Spleen (tissue), 11 donors: Measurements from ENCODE around the gene LMX1A. TPM values are rescaled to one million over a fixed set of nuclear protein-coding genes. Genes with fewer than 3 reads are reported as not detected.

Experiments
- DNase-seq: peaks from one replicate; pipeline ENCODE4 v3.0.0-alpha.2; 2020
- H3K27ac ChIP-seq, 8 donors: fragments of 200-600 bp; sonication (generic) in 7 of 8; 1 replicate in 4 of 8; 2 replicates in 4 of 8; pipeline versions ENCODE4 v1.5.0 to v1.8.0; 2016 to 2021; ENCODE audit warnings: inconsistent platforms in 4 of 8, mild to moderate bottlenecking in 4 of 8, moderate library complexity in 1 of 8
- H3K27me3 ChIP-seq, 7 donors: fragments of 200-600 bp; sonication (generic) in 6 of 7; replicated peaks in 1 of 7; 1 replicate in 4 of 7; 2 replicates in 3 of 7; pipeline versions ENCODE4 v1.5.0 to v1.8.0; 2016 to 2021; ENCODE audit warnings: inconsistent platforms in 3 of 7, mild to moderate bottlenecking in 1 of 7
- H3K36me3 ChIP-seq, 6 donors: fragments of 200-600 bp; sonication (generic) in 5 of 6; 1 replicate in 4 of 6; 2 replicates in 2 of 6; pipeline versions ENCODE4 v1.5.0 to v1.8.0; 2016 to 2021; ENCODE audit warnings: inconsistent platforms in 2 of 6
- H3K4me1 ChIP-seq, 6 donors: fragments of 200-600 bp; sonication (generic) in 5 of 6; 1 replicate in 3 of 6; 2 replicates in 3 of 6; pipeline versions ENCODE4 v1.5.0 to v1.8.0; 2016 to 2021; ENCODE audit warnings: inconsistent platforms in 3 of 6
- H3K4me3 ChIP-seq, 8 donors: fragments of 200-600 bp; sonication (generic) in 7 of 8; 1 replicate in 4 of 8; 2 replicates in 4 of 8; pipeline versions ENCODE4 v1.5.0 to v1.8.0; 2016 to 2021; ENCODE audit warnings: inconsistent platforms in 4 of 8, mild to moderate bottlenecking in 4 of 8, moderate library complexity in 2 of 8
- H3K9me3 ChIP-seq, 8 donors: fragments of 200-600 bp; sonication (generic) in 7 of 8; 1 replicate in 4 of 8; 2 replicates in 4 of 8; pipeline versions ENCODE4 v1.5.0 to v1.8.0; 2016 to 2021; ENCODE audit warnings: inconsistent platforms in 4 of 8
- CTCF ChIP-seq, 11 experiments: fragments of 200-600 bp in 7 of 11; fragments of 450-650 bp in 4 of 11; sonication (generic) in 4 of 11; IDR thresholded peaks in 8 of 11; conservative IDR thresholded peaks in 3 of 11; 1 replicate in 7 of 11; 2 replicates in 4 of 11; pipeline versions ENCODE4 v1.4.0 to v1.8.0; 2016 to 2021; ENCODE audit warnings: antibody characterized with exemption in 11 of 11, inconsistent platforms in 4 of 11, mild to moderate bottlenecking in 1 of 11
- POLR2A ChIP-seq, 3 donors: fragments of 450-650 bp; IDR thresholded peaks; one replicate each; pipeline ENCODE4 v1.5.1; 2017; ENCODE audit warnings: antibody characterized with exemption in 3 of 3, mild to moderate bottlenecking in 1 of 3
- POLR2AphosphoS5 ChIP-seq, 3 donors: sonication (generic); formaldehyde crosslinking; IDR thresholded peaks; one replicate each; pipeline ENCODE4 v1.5.1; 2017; ENCODE audit warnings: antibody characterized with exemption in 3 of 3
- WGBS, 5 donors: extraction: QIAGEN DNeasy Blood & Tissue Kit in 3 of 5; methylation state at CpG; one replicate each; pipeline versions ENCODE4 v1.1.5 to v1.1.7; 2013 to 2018; 5-methylcytosine and 5-hydroxymethylcytosine counted together
- intact Hi-C: fragments of 100-400 bp; cut with DNase I; formaldehyde crosslinking; loops from one replicate; pipeline ENCODE4 v1.15.0; 2023; ENCODE audit warnings: low total_unique reads
- polyA plus RNA-seq, 3 donors: library from polyadenylated mRNA; stranded (reverse); fragments of 200-250 nt; gene quantifications; one replicate each; pipeline ENCODE4 v1.2.1, GENCODE V29; 2013
- total RNA-seq, 7 donors: library from RNA; depleted of rRNA in 3 of 7; stranded (reverse); fragments of >200 nt in 3 of 7; fragmentation: NEBNext Ultra II Directional in 4 of 7; extraction: Animal tissue kit (Norgen Biotek cat#: 25700) in 4 of 7; gene quantifications; one replicate each; pipeline versions ENCODE4 v1.1.0 to v1.2.1, GENCODE V29; 2016 to 2021
- donor health status: healthy with polysubstance abuse.
- donor health status: DM: no; HTN: no; CAD: no; lungs with moderate emphysema.
- donor health status: DM: no; HTN: no; CAD: no.
- donor health status: Bipolar disorder and iron deficiency.
- donor health status: healthy.
- donor health status: DM: no; HTN: no; CAD: no.
- donor health status: DM: yes; HTN: yes; CAD: no.

The LMX1A gene
- total and polyA plus RNA-seq, 10 donors: not detected

GRCh38 chr1:165218731-165219130, 137.8 kb downstream of the LMX1A start:
- WGBS, 5 donors: 22 to 37% (median 33%) methylated on average over 6 of the region's 6 CpGs
- no peak for DNase-seq
- Histone ChIP-seq H3K9me3 (no peaks in the 10 kb centered on the region), H3K4me3 (no peak overlapping the region), H3K27me3 (peaks cover 0 to 14% (median 0%) of the 10 kb centered on the region in 7 donors), H3K36me3 (no peaks in the 10 kb centered on the region), H3K27ac (no peak overlapping the region), H3K4me1 (no peaks in the 10 kb centered on the region)
- intact Hi-C loops: no loop called here
- TF ChIP-seq CTCF (IDR thresholded peaks at IDR 0.05 in 8 of 11, conservative IDR thresholded peaks at IDR 0.05 in 3 of 11) (no peak), POLR2A (IDR thresholded peaks at IDR 0.05) (no peak), POLR2AphosphoS5 (IDR thresholded peaks at IDR 0.05) (no peak)

GRCh38 chr1:165217958-165218357, 138.6 kb downstream of the LMX1A start:
- no peak for DNase-seq
- intact Hi-C loops: no loop called here
- Histone ChIP-seq H3K27me3 (peaks cover 0 to 14% (median 0%) of the 10 kb centered on the region in 7 donors), H3K36me3 (no peaks in the 10 kb centered on the region), H3K9me3 (no peaks in the 10 kb centered on the region), H3K4me1 (no peaks in the 10 kb centered on the region), H3K27ac (no peak overlapping the region), H3K4me3 (no peak overlapping the region)
- TF ChIP-seq POLR2A (IDR thresholded peaks at IDR 0.05): no peak
- TF ChIP-seq CTCF (IDR thresholded peaks at IDR 0.05 in 8 of 11, conservative IDR thresholded peaks at IDR 0.05 in 3 of 11): no peak
- no peak for TF ChIP-seq POLR2AphosphoS5 (IDR thresholded peaks at IDR 0.05)
- 13 to 33% (median 17%) methylated on average over 1 of the region's 1 CpG for WGBS, 5 donors

GRCh38 chr1:165216254-165216653, 140.3 kb downstream of the LMX1A start:
- intact Hi-C loops: no loop called here
- TF ChIP-seq CTCF (IDR thresholded peaks at IDR 0.05 in 8 of 11, conservative IDR thresholded peaks at IDR 0.05 in 3 of 11) (no peak), POLR2AphosphoS5 (IDR thresholded peaks at IDR 0.05) (no peak)
- H3K27ac ChIP-seq: no peak overlapping the region

GRCh38 chr1:165215676-165216075, 140.8 kb downstream of the LMX1A start:
- no peak for DNase-seq
- no peak overlapping the region for H3K4me3 ChIP-seq
- H3K9me3 ChIP-seq: no peaks in the 10 kb centered on the region
- no peaks in the 10 kb centered on the region for H3K36me3 ChIP-seq
- H3K27ac ChIP-seq: no peak overlapping the region
- no peak for TF ChIP-seq CTCF (IDR thresholded peaks at IDR 0.05 in 8 of 11, conservative IDR thresholded peaks at IDR 0.05 in 3 of 11)
- no peak for TF ChIP-seq POLR2AphosphoS5 (IDR thresholded peaks at IDR 0.05)
- intact Hi-C loops: no loop called here
- WGBS, 5 donors: 69 to 90% (median 77%) methylated on average over 2 of the region's 2 CpGs
- H3K4me1 ChIP-seq: no peaks in the 10 kb centered on the region
- H3K27me3 ChIP-seq: peaks cover 0 to 14% (median 0%) of the 10 kb centered on the region in 7 donors

More at GRCh38 chr1:165216254-165216653, 140.3 kb downstream of the LMX1A start:
- Histone ChIP-seq H3K4me3 (no peak overlapping the region), H3K4me1 (no peaks in the 10 kb centered on the region), H3K36me3 (no peaks in the 10 kb centered on the region), H3K9me3 (no peaks in the 10 kb centered on the region), H3K27me3 (peaks cover 0 to 14% (median 0%) of the 10 kb centered on the region in 7 donors)
- no peak for DNase-seq
